Kidney (tissue), 14 donors: ENCODE measurements around the gene DNLZ. TPM values are rescaled to one million over a fixed set of nuclear protein-coding genes. Genes with fewer than 3 reads are reported as not detected.

ENCODE experiments used
- DNase-seq, 5 donors: peaks; one replicate each; pipeline ENCODE4 v3.0.0-alpha.2; 2013 to 2020
- FAIRE-seq: peaks from 2 replicates; lab custom pipeline; 2012; peaks lifted over from hg19 to GRCh38; lab: Jason Lieb, UNC
- H3K27ac ChIP-seq, 2 donors: one replicate each; pipeline ENCODE4 v1.7.0; 2013; ENCODE audit warnings: low read depth in 2 of 2, low read length in 2 of 2, inconsistent platforms in 1 of 2
- H3K27me3 ChIP-seq: one replicate; pipeline ENCODE4 v1.7.1; 2013; ENCODE audit warnings: low read length, inconsistent platforms; ENCODE audit not compliant: control insufficient read depth, insufficient read depth
- H3K36me3 ChIP-seq, 3 donors: one replicate each; pipeline versions ENCODE4 v1.7.0 to v1.7.1; 2013; ENCODE audit warnings: low read length in 3 of 3, control low read depth in 1 of 3, inconsistent platforms in 1 of 3; ENCODE audit not compliant: insufficient read depth in 3 of 3, control insufficient read depth in 2 of 3
- H3K4me1 ChIP-seq, 3 donors: one replicate each; pipeline versions ENCODE4 v1.7.0 to v1.7.1; 2013; ENCODE audit warnings: low read length in 3 of 3, inconsistent platforms in 1 of 3, low read depth in 1 of 3; ENCODE audit not compliant: control insufficient read depth in 2 of 3, insufficient read depth in 2 of 3
- H3K4me3 ChIP-seq, 3 donors: one replicate each; pipeline versions ENCODE4 v1.7.0 to v1.8.1; 2013; ENCODE audit warnings: low read length in 3 of 3, control low read depth in 1 of 3, inconsistent platforms in 1 of 3
- H3K9ac ChIP-seq, 3 donors: one replicate each; pipeline versions ENCODE4 v1.7.0 to v1.7.1; 2013; ENCODE audit warnings: low read length in 3 of 3, control low read depth in 1 of 3, inconsistent platforms in 1 of 3
- H3K9me3 ChIP-seq, 3 donors: one replicate each; pipeline versions ENCODE4 v1.7.0 to v1.7.1; 2013; ENCODE audit warnings: low read length in 3 of 3, control low read depth in 1 of 3, inconsistent platforms in 1 of 3; ENCODE audit not compliant: control insufficient read depth in 2 of 3, insufficient read depth in 1 of 3
- intact Hi-C: fragments of 100-400 bp; cut with DNase I; formaldehyde crosslinking; loops from one replicate; pipeline ENCODE4 v1.11.1; 2022
- polyA plus RNA-seq: library from polyadenylated mRNA; stranded (reverse); fragments of 350-450 nt; fragmentation: Illumina TruSeq; extraction: RNeasy Lipid Tissue Mini Kit (QIAGEN cat#74804); gene quantifications from one replicate; pipeline ENCODE4 v1.2.3, GENCODE V29; 2014; ENCODE audit warnings: low read depth, low replicate concordance; ENCODE audit not compliant: insufficient read depth
- total RNA-seq: library from RNA; stranded (reverse); fragmentation: NEBNext Ultra II Directional; extraction: Animal tissue kit (Norgen Biotek cat#: 25700); gene quantifications from one replicate; pipeline ENCODE4 v1.2.1, GENCODE V29; 2021
- TF ChIP-seq, protein P1 (sequence below): IDR thresholded peaks from 3 replicates; pipeline ENCODE4 v1.5.1; 2012; ENCODE audit warnings: mild to moderate bottlenecking, moderate library complexity, borderline replicate concordance; ENCODE audit not compliant: insufficient read depth; ENCODE audit errors: extremely low read depth
- donor health status: control.
- donor health status: control.
- donor health status: control.
- donor health status: control.
- donor health status: control.
- donor health status: DM: yes; HTN: yes; CAD: no.
- donor health status: Normal renal cell carcinoma (clear cell type).

The DNLZ gene
- total and polyA plus RNA-seq, 2 donors from 2014 or later, result 22.1 to 30.4 TPM

DNA sequence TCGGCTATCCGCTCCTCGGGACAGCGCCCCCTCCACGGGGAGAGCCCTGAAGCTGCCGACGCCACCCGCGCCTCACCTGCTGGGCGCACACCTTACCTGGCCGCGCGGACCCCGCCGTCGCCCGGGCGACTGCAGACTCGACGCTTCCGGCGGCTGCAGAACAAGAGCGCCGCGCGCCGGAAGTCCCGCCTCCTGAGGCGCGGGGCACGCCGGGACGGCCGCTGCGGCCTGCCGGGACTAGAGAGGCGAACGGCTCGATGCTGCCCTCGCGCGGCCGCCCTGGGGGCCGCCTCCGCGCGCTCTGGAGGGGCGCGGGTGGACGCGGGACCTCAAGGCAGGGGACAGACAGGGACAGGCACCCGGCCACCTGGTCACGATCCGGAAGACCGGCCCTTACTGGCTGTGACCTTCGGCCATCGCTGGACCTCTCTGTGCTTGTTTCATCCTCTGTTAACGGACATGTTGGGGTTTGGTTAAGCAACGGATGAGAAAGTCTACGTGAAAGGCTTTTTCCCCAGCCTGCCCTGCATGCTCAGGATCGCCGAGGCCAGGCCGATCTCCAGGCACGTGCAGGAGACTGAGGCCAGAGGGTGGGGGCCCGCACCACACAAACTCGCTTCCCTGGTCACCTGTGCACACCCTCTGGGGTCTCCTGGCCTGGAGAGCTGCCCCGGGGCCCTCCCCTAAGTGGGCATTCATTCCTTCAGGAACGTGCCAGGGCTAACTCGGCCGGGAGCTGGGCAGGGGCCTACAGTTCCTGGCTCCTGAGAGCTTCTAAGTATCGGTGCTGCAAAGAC, 36.7 kb upstream of the DNLZ start, which contains the start of gene SNAPC4:
Gene SNAPC4 (minus strand): TSS at position 133 of the 797 bp plus-strand sequence. CDS start 1,742 bp downstream, outside the sequence.
- FAIRE-seq, result no peak
- Histone ChIP-seq H3K9me3 (no peaks in the 10 kb centered on the region), H3K27me3 (no peaks in the 10 kb centered on the region), H3K9ac (peak within 1 kb of the TSS; percentile 44 to 69 (median 52)), H3K27ac (peak within 1 kb of the TSS in 1 of 2 donors; percentile 43), H3K36me3 (peaks cover 0 to 20% (median 11%) of the 10 kb centered on the region in 3 donors), H3K4me3 (peak within 1 kb of the TSS; percentile 55 to 84 (median 64)), H3K4me1 (peaks cover 0 to 14% (median 4%) of the 10 kb centered on the region in 3 donors)
- intact Hi-C loops, result no loop called here
- TF ChIP-seq, protein P1, sequence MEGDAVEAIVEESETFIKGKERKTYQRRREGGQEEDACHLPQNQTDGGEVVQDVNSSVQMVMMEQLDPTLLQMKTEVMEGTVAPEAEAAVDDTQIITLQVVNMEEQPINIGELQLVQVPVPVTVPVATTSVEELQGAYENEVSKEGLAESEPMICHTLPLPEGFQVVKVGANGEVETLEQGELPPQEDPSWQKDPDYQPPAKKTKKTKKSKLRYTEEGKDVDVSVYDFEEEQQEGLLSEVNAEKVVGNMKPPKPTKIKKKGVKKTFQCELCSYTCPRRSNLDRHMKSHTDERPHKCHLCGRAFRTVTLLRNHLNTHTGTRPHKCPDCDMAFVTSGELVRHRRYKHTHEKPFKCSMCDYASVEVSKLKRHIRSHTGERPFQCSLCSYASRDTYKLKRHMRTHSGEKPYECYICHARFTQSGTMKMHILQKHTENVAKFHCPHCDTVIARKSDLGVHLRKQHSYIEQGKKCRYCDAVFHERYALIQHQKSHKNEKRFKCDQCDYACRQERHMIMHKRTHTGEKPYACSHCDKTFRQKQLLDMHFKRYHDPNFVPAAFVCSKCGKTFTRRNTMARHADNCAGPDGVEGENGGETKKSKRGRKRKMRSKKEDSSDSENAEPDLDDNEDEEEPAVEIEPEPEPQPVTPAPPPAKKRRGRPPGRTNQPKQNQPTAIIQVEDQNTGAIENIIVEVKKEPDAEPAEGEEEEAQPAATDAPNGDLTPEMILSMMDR, result peak; percentile 95
- DNase-seq, result peak; percentile 89 to 96 (median 94)

DNA sequence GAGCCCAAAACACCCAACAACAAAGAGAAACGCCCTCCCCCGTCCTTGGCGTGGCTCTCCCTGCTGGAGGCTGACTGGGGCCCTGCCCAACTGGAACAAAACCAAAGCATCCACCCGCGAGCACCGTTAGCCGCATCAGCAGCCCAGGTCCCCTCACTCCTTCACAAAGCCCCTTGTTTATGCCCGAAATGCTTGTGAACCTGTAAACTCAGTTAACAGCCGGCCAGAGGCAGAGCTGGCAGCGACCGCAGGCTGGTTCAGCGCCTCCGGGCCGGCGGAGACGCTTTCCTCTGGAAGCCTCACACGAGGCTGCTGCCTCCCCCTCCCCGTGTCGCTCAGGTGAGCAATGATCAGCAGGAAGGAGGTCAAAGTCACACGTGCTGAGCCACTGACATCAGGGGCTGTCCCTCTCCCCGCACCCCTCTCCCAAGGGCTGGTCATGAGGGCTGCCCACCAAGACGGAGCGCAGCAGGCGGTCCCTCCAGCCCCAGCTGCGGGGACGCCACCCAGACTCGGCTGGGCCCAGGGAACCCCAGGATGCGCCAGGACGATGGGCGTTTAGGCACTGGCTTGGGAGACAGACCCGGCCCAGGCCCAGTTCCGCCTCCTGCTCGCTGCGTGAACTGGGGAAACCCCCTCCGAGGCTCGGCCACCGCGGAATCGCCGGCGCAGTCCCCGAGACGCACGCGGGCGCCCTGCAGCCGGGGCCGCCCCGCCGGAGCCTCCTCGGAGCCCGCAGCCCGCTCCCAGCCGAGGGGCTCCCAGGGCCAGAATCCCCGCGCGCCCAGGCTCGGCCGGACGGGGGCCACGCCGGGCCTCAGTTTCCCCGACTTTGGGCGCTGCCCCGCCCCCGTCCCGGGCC, 35.9 kb upstream of the DNLZ start:
- no peak for FAIRE-seq
- H3K27ac ChIP-seq, result peak overlapping the region in 1 of 2 donors; percentile 43
- intact Hi-C loops, result no loop called here

DNA sequence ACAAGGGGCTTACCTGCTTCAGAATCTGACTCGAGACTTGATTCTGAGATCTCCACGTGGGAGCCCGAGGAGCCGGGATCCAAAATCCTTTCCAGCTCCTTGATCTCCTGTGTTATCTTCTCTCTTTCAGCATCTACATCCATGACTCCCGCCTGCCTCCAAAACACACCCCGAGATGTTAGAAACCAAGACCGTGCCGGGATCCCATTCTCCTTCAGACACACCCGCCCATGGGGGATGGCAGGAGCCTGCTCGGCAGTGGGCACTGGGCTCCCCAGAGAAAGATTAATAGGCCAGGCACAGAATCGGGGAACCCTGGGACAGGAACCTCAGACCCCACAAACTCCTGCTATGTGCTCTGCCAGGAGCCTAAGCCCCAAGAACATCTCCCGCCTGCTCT, 34.7 kb upstream of the DNLZ start:
- peaks cover 0 to 14% (median 4%) of the 10 kb centered on the region in 3 donors for H3K4me1 ChIP-seq
- H3K27me3 ChIP-seq, result no peaks in the 10 kb centered on the region
- no peak for DNase-seq
- H3K9me3 ChIP-seq, result no peaks in the 10 kb centered on the region
- H3K4me3 ChIP-seq, result no peak overlapping the region
- no peak overlapping the region for H3K9ac ChIP-seq
- no peak overlapping the region for H3K27ac ChIP-seq
- FAIRE-seq, result no peak
- H3K36me3 ChIP-seq, result peaks cover 0 to 30% (median 14%) of the 10 kb centered on the region in 3 donors
- intact Hi-C loops, result no loop called here
- TF ChIP-seq, protein P1, result no peak

More for the DNA sequence above, 35.9 kb upstream of the DNLZ start:
- Histone ChIP-seq H3K27me3 (no peaks in the 10 kb centered on the region), H3K36me3 (peaks cover 0 to 22% (median 13%) of the 10 kb centered on the region in 3 donors), H3K9ac (peak overlapping the region; percentile 44 to 63 (median 52)), H3K9me3 (no peaks in the 10 kb centered on the region), H3K4me1 (peaks cover 0 to 14% (median 4%) of the 10 kb centered on the region in 3 donors), H3K4me3 (peak overlapping the region; percentile 38 to 84 (median 64))
- TF ChIP-seq, protein P1, result no peak
- peak in 2 of 5 donors; percentile 35 to 67 for DNase-seq
